H7 (cell line): ENCODE measurements around the gene GJA9. TPM values are rescaled to one million over a fixed set of nuclear protein-coding genes. Genes with fewer than 3 reads are reported as not detected.

Source experiments
- DNase-seq: peaks from one replicate; pipeline ENCODE4 v3.0.0; 2012
- H3K27me3 ChIP-seq: 2 replicates; pipeline ENCODE4 v1.6.0; 2011; ENCODE audit warnings: mild to moderate bottlenecking, low read length; ENCODE audit not compliant: control insufficient read depth, insufficient read depth
- H3K36me3 ChIP-seq: replicated peaks from 2 replicates; pipeline ENCODE4 v1.5.1; 2011; ENCODE audit warnings: low read length; ENCODE audit not compliant: control insufficient read depth, insufficient read depth
- H3K4me3 ChIP-seq: 2 replicates; pipeline ENCODE4 v1.5.1; 2011; ENCODE audit warnings: low read depth, mild to moderate bottlenecking, control low read depth, low read length, moderate library complexity; ENCODE audit not compliant: insufficient read depth
- total RNA-seq: library from RNA; depleted of rRNA; stranded (reverse); fragments of >200 nt; shearing (Covaris generic); gene quantifications from 2 replicates; pipeline ENCODE4 v1.2.3, GENCODE V29; 2014

The GJA9 gene
- total RNA-seq, 1 experiment from 2014 or later, result not detected

GRCh38 chr1:38898653-38899230 lies 17.4 kb upstream of the GJA9 start:
- Histone ChIP-seq H3K4me3 (no peak overlapping the region), H3K27me3 (no peaks in the 10 kb centered on the region), H3K36me3 (no peaks in the 10 kb centered on the region)
- no peak for DNase-seq

- DNase-seq, result no peak
- no peaks in the 10 kb centered on the region for H3K36me3 ChIP-seq
- no peaks in the 10 kb centered on the region for H3K27me3 ChIP-seq
- H3K4me3 ChIP-seq, result no peak overlapping the region
Measured at GRCh38 chr1:38896169-38896568, 14.8 kb upstream of the GJA9 start.

GRCh38 chr1:38892976-38893375 lies 11.6 kb upstream of the GJA9 start:
- Histone ChIP-seq H3K4me3 (no peak overlapping the region), H3K27me3 (no peaks in the 10 kb centered on the region), H3K36me3 (no peaks in the 10 kb centered on the region)
- no peak for DNase-seq

GRCh38 chr1:38891753-38892152 lies 10.4 kb upstream of the GJA9 start:
- DNase-seq, result peak; percentile 85
- no peaks in the 10 kb centered on the region for H3K27me3 ChIP-seq
- no peak overlapping the region for H3K4me3 ChIP-seq

GRCh38 chr1:38889589-38889988 lies 8.2 kb upstream of the GJA9 start:
- peaks cover 1% of the 10 kb centered on the region; the same call in 1 of the 2 replicates for H3K27me3 ChIP-seq
- no peak for DNase-seq

More at GRCh38 chr1:38891753-38892152, 10.4 kb upstream of the GJA9 start:
- H3K36me3 ChIP-seq, result no peaks in the 10 kb centered on the region

GRCh38 chr1:38888423-38889333 lies 7.3 kb upstream of the GJA9 start:
- H3K27me3 ChIP-seq, result peaks cover 1% of the 10 kb centered on the region; the same call in 1 of the 2 replicates
- DNase-seq, result no peak
- no peaks in the 10 kb centered on the region for H3K36me3 ChIP-seq
- no peak overlapping the region for H3K4me3 ChIP-seq

More at GRCh38 chr1:38889589-38889988, 8.2 kb upstream of the GJA9 start:
- no peaks in the 10 kb centered on the region for H3K36me3 ChIP-seq
- no peak overlapping the region for H3K4me3 ChIP-seq

- DNase-seq, result no peak
- H3K4me3 ChIP-seq, result no peak overlapping the region
- H3K27me3 ChIP-seq, result peaks cover 1% of the 10 kb centered on the region; the same call in 1 of the 2 replicates
- no peaks in the 10 kb centered on the region for H3K36me3 ChIP-seq
Measured at GRCh38 chr1:38885092-38885491, 3.7 kb upstream of the GJA9 start.

GRCh38 chr1:38875811-38876210 lies 5.6 kb downstream of the GJA9 start:
- no peaks in the 10 kb centered on the region for H3K36me3 ChIP-seq
- no peak for DNase-seq

GRCh38 chr1:38873027-38873969 lies 8.1 kb downstream of the GJA9 start, which contains the start of gene MYCBP:
MYCBP (minus strand) TSS chr1:38873348; CDS start chr1:38873305, 43 bp downstream.
- Histone ChIP-seq H3K4me3 (peak within 1 kb of the TSS; percentile 93), H3K27me3 (no peaks in the 10 kb centered on the region), H3K36me3 (no peaks in the 10 kb centered on the region)
- DNase-seq, result peak; percentile 99

More at GRCh38 chr1:38875811-38876210, 5.6 kb downstream of the GJA9 start:
- Histone ChIP-seq H3K4me3 (no peak overlapping the region), H3K27me3 (no peaks in the 10 kb centered on the region)

GRCh38 chr1:38872401-38873026 lies 8.9 kb downstream of the GJA9 start:
- DNase-seq, result no peak
- H3K36me3 ChIP-seq, result no peaks in the 10 kb centered on the region

GRCh38 chr1:38870996-38871395 lies 10.4 kb downstream of the GJA9 start:
- H3K4me3 ChIP-seq, result no peak overlapping the region
- no peaks in the 10 kb centered on the region for H3K36me3 ChIP-seq
- no peak for DNase-seq
- H3K27me3 ChIP-seq, result no peaks in the 10 kb centered on the region

More at GRCh38 chr1:38872401-38873026, 8.9 kb downstream of the GJA9 start:
- Histone ChIP-seq H3K27me3 (no peaks in the 10 kb centered on the region), H3K4me3 (peak overlapping the region; percentile 93)

GRCh38 chr1:38867208-38867607 lies 14.2 kb downstream of the GJA9 start:
- no peak overlapping the region for H3K4me3 ChIP-seq
- peaks cover 5% of the 10 kb centered on the region; the same call in 1 of the 2 replicates for H3K36me3 ChIP-seq
- no peak for DNase-seq
- H3K27me3 ChIP-seq, result no peaks in the 10 kb centered on the region

GRCh38 chr1:38865112-38865715 lies 16.2 kb downstream of the GJA9 start:
- no peak overlapping the region for H3K4me3 ChIP-seq
- H3K27me3 ChIP-seq, result no peaks in the 10 kb centered on the region
- H3K36me3 ChIP-seq, result peaks cover 5% of the 10 kb centered on the region; the same call in 1 of the 2 replicates
- DNase-seq, result no peak
